Measurements from ENCODE around the gene SLC39A11.
"Not testable (repeated sequence)": the region's sequence is repeated elsewhere in the genome, so short reads cannot be mapped to it uniquely, and the experiment has no call there.

Gene SLC39A11

DNA sequence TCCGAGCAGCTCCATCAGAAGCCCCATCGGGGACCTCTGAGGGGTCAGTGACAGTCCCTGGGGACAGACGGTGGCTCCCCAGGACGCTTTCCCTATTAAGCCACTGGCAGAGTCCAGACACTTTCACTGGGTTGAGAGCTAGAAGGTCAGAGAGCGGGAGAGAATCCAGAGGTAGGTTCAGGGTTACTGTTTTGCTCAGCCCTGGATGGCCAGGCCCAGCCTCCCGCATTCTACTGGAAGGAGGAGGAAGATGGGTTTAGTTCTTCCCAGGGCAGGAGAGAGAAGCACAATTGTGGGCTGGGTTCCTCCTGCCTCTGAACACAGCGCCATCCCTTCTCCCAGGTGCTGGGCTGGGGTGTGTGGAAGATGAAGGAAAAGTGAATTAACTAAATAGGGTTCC, 452.8 kb downstream of the SLC39A11 start:
- no peak for DNase-seq

GRCh38 chr17:72638932-72639331, 453.6 kb downstream of the SLC39A11 start:
- DNase-seq, result not testable (repeated sequence)

DNA sequence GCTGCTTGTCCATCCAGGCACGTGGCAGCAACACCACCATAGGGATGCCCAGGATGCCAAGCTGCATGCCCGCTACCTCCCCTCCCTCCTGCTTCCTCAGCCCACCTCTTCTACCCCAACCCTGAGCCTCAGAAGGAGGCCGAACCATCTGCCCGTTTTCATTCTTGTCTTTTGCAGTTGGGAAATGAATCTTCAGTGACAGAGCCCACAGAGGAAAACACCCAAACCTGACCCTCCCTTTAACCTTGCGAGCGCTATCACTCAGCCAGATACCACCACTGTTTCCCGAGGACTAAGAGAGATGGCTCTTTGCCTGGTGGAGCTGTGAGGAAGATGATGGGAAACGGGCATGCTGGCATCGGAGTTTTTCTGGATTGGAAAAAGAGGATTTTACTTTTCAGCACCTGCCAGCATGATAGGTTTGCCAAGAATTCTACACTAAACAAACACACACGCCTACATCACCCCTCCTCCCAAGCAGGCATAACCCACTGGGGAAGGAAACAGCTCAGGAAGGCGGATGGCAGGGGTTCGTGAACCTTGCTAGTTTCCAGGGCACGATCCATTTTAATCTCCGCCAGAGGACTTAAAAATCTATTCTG, 457.4 kb downstream of the SLC39A11 start:
- no peak for DNase-seq

GRCh38 chr17:72634621-72635020, 457.9 kb downstream of the SLC39A11 start:
- DNase-seq, result no peak

- no peak for DNase-seq
Measured at GRCh38 chr17:72631949-72632684, 460.4 kb downstream of the SLC39A11 start.

DNA sequence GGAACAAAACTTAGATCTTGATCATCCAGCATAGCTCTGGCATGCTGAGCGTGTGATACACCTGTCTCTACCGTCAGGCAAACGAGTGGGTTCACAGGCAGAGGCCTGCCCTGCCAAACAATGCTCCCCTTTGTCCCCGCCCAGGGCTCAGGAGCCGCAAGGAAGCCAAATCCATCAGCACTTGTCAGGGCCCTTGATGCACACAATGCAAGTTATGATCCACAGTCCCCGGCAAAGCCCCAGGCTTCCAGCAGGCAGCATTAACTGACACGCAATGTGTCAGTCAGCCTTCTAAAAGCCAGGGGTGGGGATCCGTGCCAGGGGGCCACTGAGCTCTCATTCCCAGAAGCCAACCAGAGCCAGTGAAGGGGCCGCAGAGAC, 460.9 kb downstream of the SLC39A11 start:
- DNase-seq, result no peak

DNA sequence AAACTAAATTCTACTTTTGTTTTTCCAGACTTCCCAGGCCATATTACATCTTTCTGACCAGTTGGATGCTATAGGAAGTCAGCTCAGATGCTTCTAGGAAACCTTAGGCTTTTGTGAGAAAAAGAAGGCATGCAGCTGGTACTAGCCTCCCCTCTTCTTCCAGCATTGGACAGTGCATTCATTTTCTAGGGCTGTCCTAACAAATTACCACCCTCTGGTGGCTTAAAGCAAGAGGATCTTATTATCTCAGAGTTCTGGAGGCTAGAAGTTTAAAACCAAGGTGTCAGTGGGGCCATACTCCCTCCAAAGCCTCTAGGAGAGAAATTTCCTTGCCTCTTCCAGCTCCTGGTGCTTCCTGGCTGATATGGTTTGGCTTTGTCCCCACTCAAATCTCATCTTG, 467.8 kb downstream of the SLC39A11 start:
- no peak for DNase-seq

- no peak for DNase-seq
Measured at GRCh38 chr17:72624226-72624625, 468.3 kb downstream of the SLC39A11 start.

DNA sequence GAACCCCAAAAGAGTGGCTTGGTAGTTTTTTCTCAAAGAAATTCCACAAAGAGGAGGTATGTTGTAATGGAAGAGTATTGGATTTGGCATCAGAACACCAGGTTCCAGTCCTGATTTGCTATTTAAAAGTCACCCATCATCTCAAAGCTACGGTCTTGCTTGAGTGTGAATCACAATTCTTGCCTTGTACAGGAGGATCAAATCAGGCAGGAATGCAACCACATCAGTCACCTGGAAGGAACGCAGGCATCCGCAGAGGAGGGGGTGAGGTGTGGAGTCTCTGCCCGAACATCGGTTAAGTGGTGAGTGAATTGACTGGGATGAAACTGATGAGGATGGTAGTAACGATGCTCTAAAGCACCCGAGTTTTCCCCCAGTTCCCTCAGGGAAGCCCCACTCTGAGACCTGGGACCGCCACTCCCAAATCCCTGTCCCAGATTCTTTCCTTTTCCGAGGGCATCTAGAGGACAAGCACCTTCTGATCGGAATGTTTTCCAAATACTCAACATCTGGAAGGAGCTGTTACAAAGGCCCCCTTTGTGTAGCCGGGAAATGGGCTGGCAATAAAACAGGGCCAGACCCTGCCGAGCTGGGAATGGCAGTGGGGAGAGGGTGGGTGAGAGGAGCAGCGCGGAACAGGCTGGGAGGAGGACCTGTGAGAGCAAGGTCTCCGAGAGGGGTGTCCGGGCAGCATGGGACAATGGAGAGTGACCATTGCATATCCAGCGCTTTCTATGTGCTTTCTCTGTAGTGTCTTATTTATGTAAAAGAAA, 469.6 kb downstream of the SLC39A11 start:
- DNase-seq, result no peak

GRCh38 chr17:72619976-72620650, 472.4 kb downstream of the SLC39A11 start:
- DNase-seq, result no peak

DNA sequence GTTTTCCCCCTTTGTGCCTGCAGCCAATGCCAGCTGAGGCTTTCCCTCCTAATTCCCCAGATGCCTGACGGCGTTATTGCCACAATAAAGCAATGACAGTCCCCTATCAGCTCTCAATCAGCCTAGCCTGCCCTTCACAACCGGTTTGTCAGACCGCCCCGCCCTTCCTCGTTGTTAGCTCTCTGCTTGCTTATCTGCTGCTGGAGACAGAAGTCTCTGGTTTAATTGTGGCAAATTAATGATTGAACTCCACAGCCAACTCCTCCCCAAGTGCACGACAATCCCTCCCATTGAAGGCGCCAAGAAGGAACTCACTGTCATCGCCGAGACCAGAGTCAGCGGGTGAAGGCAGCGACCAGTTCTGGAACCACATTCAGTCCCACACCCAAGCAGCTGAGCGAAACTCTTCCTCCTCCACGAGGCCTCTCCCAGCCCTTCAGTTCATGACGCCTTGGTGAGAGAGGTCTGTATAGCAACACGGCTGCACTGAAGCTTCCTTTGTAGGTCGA, 474.4 kb downstream of the SLC39A11 start:
- DNase-seq, result peak; percentile 14 to 22

- DNase-seq, result no peak
Measured at GRCh38 chr17:72617557-72617956, 474.9 kb downstream of the SLC39A11 start.

GRCh38 chr17:72616447-72616846, 476.0 kb downstream of the SLC39A11 start:
- no peak for DNase-seq

- DNase-seq, result no peak
Measured at GRCh38 chr17:72615627-72615991, 476.9 kb downstream of the SLC39A11 start.

DNA sequence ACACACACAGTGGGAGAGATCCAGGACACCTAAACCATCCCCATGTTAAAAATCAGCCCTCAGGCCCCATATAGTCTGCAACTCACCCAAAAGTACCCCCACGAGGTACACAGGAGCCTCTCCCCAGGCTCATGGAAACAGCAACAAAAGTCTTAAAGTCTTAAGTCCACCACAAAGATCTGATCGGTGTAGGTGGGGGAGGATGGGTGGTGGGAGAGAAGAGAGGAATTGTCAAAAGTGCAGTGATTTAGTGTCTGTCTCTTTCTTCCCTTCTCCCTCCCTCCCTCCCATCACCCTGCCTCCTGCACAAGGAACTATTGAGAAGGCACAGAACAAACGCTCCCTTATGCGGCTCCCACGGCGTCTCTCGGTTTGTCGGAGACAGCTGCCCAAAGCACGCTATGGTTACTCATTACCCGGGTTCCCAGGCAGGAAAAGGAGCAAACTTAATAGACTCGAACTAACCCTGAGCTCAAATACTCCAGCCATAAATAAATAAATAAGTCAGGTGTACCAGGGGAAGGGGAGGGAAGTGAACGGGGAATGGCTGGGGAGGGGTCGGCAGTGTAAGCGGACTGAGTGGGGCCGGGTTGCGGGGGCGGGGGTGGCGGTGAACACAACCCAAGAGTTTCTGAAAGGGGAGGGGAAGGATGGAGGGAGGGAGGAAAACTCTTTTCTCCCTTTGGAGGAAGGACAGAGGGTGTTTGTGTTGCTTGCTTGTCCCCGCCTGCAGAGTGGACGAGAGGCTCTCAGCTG, 477.4 kb downstream of the SLC39A11 start:
- no peak for DNase-seq

DNA sequence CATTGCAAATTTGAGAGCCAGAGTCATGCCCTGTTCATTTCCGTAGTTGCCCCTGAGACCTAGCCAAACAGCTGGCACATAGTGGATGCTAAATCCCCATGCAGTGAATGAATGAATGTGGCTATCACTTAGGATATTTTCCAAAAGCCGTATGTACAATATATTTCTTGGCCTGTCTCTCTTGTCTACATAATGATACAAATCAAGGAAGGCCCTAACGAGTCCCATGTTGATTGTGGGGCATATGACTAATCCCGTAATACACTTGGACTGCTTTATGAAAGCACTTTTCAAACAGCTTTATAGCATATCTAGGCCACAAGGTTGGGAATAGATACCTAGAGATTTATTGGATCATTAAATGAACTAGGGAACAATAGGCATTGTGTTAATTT, 478.0 kb downstream of the SLC39A11 start:
- DNase-seq, result no peak

DNA sequence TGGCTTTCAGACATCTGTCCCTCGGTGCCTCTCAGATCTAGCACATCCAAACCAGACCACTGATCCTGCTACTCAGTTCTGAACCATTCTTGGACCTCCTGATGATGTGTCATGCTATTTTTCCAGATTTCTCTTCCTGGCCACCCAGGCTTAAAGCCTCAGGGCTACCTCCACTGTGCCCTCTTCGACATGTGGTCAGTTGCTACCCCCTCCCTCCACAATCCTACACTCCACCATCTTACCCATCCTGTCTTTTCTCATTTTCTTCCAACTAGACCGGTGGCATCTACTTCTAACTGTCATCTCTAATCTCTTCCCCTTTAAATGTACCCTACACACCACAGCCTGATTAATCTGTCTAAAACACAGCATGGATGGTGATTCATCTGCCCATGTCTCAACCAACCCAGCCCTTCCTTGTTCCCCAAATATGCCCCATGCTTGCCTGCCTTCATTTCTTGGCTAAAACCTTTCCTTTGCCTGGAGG, 478.6 kb downstream of the SLC39A11 start:
- DNase-seq, result no peak

DNA sequence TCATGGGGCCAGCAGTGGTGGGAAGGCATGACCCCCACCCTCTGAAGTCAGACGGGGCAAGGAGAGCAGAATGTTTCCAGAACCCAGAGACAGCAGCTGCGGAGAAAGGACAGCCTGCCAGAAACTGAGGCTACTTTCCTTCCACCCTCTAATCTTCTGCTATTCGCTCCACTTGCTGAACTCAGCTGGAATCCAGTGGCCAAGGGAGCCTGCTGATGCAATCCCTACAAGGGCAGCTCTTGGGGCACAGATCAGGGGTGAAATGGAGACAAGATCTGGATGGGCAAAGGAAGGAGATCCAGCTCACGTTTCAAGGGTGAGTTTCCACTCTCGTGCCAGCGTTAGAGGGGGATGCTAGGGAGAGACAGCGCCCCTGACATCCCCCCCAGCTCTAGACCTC, 479.1 kb downstream of the SLC39A11 start:
- DNase-seq, result no peak

DNA sequence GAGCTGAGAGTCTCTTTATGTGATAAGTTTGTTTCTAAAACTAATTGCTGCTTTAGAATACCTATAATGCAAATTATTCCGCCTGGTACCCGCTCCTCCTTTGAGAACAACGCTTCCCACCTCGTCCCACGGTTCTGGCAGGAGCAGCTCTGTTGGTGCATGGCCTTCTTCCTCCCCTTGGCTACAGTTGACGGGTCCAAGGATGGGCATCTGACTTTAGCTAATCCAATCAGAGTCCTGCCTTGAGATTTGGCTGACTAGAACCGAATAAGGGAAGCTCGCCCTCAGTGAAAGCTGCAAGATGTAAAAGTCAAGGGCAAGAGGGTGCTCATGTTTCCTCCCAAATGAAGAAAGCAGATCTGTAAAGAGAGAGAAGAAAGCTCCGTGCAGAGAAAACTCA, 481.3 kb downstream of the SLC39A11 start:
- no peak for DNase-seq

GRCh38 chr17:72609501-72609900, 483.0 kb downstream of the SLC39A11 start:
- no peak for DNase-seq

GRCh38 chr17:72608436-72608835, 484.1 kb downstream of the SLC39A11 start:
- DNase-seq, result no peak

DNA sequence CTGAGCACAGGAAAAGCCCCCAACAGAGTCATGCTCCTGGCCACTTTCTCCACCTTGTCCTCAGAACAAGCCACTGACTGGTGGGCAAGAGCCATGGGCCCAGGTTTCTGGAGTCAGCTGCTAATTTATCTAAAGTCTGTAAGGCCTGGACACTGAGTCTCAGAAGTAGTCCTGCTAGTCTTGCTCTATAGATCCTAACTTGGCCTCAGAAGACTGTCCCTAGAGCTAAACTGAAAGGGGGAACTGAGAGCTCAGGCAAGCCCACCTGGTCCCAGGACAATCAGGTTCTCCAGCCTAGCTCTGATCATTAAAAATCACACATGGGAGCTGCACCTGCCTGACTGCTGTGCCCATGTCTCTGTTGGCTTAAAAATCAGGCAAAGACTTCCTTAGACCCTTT, 485.8 kb downstream of the SLC39A11 start:
- DNase-seq, result no peak

Measured in stimulated activated CD4-positive, alpha-beta T cell treated with anti-CD3 and anti-CD28 coated beads, Interleukin-2, amount 100 ng/mL, for 24 hours (primary cell).